Psoas muscle (tissue), 8 donors: ENCODE results near the gene HAND1. TPM values are rescaled to one million over a fixed set of nuclear protein-coding genes. Genes with fewer than 3 reads are reported as not detected.

ENCODE experiments used
- ATAC-seq, 4 donors: fragments of 200-7000 bp; cut with Tn5 transposase; one replicate each; pipeline ENCODE4 v1.9.1; 2020; ENCODE audit warnings: moderate library complexity in 3 of 4, mild to moderate bottlenecking in 2 of 4
- DNase-seq, 2 donors: peaks; one replicate each; pipeline ENCODE4 v3.0.0-alpha.2; 2020
- H3K27ac ChIP-seq: fragments of 200-600 bp; one replicate; pipeline ENCODE4 v1.8.0; 2022
- H3K27me3 ChIP-seq, 3 donors: fragments of 200-600 bp in 1 of 3; one replicate each; pipeline versions ENCODE4 v1.6.1 to v1.8.0; 2013 to 2022; ENCODE audit warnings: low read length in 2 of 3, mild to moderate bottlenecking in 2 of 3, moderate library complexity in 1 of 3; ENCODE audit not compliant: insufficient read depth in 3 of 3
- H3K36me3 ChIP-seq, 2 donors: fragments of 200-600 bp in 1 of 2; one replicate each; pipeline versions ENCODE4 v1.6.1 to v1.8.0; 2013 to 2022; ENCODE audit warnings: low read depth in 1 of 2, mild to moderate bottlenecking in 1 of 2, moderate library complexity in 1 of 2; ENCODE audit not compliant: insufficient read depth in 1 of 2
- H3K4me1 ChIP-seq: fragments of 200-600 bp; one replicate; pipeline ENCODE4 v1.8.0; 2022
- H3K4me3 ChIP-seq: fragments of 200-600 bp; one replicate; pipeline ENCODE4 v1.8.0; 2022; ENCODE audit warnings: mild to moderate bottlenecking
- H3K9me3 ChIP-seq: fragments of 200-600 bp; one replicate; pipeline ENCODE4 v1.8.0; 2022
- WGBS, 3 donors: extraction: QIAGEN DNeasy Blood & Tissue Kit; methylation state at CpG; one replicate each; pipeline versions ENCODE4 v1.1.6 to v1.1.7; 2013; 5-methylcytosine and 5-hydroxymethylcytosine counted together
- intact Hi-C, 2 donors: fragments of 100-400 bp; cut with DNase I; formaldehyde crosslinking; loops; one replicate each; pipeline versions ENCODE4 v1.11.0 to v1.14.2; 2022
- polyA plus RNA-seq, 3 donors: library from polyadenylated mRNA; stranded (reverse); fragments of 200-250 nt; gene quantifications; one replicate each; pipeline ENCODE4 v1.2.3, GENCODE V29; 2013
- total RNA-seq, 4 donors: library from RNA; stranded (reverse); fragmentation: NEBNext Ultra II Directional in 2 of 4; extraction: Animal tissue kit (Norgen Biotek cat#: 25700) in 2 of 4; gene quantifications; one replicate each; pipeline versions ENCODE4 v1.2.1 to v1.2.4, GENCODE V29; 2021 to 2023
- TF ChIP-seq, protein P1 (sequence below): fragments of 200-600 bp; IDR thresholded peaks from one replicate; pipeline ENCODE4 v1.8.0; 2022; ENCODE audit warnings: antibody characterized with exemption
- donor health status: healthy with polysubstance abuse.
- donor health status: DM: no; HTN: no; CAD: no; lungs with moderate emphysema.
- donor health status: Bipolar disorder and iron deficiency.
- donor health status: healthy.
- donor health status: DM: yes; HTN: yes; CAD: no.
- donor health status: DM: no; HTN: no; CAD: no.
- donor health status: DM: no; HTN: no; CAD: no.
- donor health status: DM: yes; HTN: yes; CAD: no.

Gene HAND1
- total and polyA plus RNA-seq, 7 donors = not detected

DNA sequence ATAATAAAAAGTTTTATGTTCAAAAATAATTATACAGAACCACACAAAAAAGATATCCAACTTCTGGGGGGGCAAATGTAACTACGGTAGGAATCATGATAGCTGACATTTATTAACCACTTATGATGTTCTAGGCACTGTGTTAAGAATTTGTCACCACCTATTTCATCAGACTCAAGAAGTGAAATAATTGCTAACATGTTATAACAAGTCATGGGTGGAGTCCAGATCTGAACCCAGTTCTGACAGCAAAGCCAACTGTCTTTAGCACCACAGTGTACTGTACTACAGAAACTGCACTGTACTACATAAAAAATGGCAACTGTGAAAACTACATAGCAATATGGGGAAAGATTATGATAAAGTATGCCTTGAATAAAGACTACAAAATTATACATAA is 35.2 kb downstream of the HAND1 start:
- ATAC-seq = no peak
- Histone ChIP-seq H3K36me3 (peaks cover 0 to 47% of the 10 kb centered on the region in 2 donors), H3K27me3 (no peaks in the 10 kb centered on the region), H3K9me3 (no peaks in the 10 kb centered on the region), H3K4me1 (peaks cover 18% of the 10 kb centered on the region), H3K4me3 (no peak overlapping the region), H3K27ac (no peak overlapping the region)
- DNase-seq = no peak
- intact Hi-C loops = no loop called here
- WGBS, 3 donors = 92 to 99% (median 97%) methylated on average over 1 of the region's 1 CpG
- TF ChIP-seq, protein P1, sequence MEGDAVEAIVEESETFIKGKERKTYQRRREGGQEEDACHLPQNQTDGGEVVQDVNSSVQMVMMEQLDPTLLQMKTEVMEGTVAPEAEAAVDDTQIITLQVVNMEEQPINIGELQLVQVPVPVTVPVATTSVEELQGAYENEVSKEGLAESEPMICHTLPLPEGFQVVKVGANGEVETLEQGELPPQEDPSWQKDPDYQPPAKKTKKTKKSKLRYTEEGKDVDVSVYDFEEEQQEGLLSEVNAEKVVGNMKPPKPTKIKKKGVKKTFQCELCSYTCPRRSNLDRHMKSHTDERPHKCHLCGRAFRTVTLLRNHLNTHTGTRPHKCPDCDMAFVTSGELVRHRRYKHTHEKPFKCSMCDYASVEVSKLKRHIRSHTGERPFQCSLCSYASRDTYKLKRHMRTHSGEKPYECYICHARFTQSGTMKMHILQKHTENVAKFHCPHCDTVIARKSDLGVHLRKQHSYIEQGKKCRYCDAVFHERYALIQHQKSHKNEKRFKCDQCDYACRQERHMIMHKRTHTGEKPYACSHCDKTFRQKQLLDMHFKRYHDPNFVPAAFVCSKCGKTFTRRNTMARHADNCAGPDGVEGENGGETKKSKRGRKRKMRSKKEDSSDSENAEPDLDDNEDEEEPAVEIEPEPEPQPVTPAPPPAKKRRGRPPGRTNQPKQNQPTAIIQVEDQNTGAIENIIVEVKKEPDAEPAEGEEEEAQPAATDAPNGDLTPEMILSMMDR = no peak

- WGBS, 3 donors = 89 to 90% (median 89%) methylated on average over 5 of the region's 5 CpGs
- TF ChIP-seq, protein P1 = no peak
- Histone ChIP-seq H3K9me3 (no peaks in the 10 kb centered on the region), H3K27ac (no peak overlapping the region), H3K36me3 (peaks cover 0 to 55% of the 10 kb centered on the region in 2 donors), H3K27me3 (no peaks in the 10 kb centered on the region), H3K4me3 (no peak overlapping the region), H3K4me1 (peaks cover 8% of the 10 kb centered on the region)
- DNase-seq (no peak), ATAC-seq (no peak)
- intact Hi-C loops = no loop called here
Observed at GRCh38 chr5:154440540-154440939, 37.5 kb downstream of the HAND1 start.

DNA sequence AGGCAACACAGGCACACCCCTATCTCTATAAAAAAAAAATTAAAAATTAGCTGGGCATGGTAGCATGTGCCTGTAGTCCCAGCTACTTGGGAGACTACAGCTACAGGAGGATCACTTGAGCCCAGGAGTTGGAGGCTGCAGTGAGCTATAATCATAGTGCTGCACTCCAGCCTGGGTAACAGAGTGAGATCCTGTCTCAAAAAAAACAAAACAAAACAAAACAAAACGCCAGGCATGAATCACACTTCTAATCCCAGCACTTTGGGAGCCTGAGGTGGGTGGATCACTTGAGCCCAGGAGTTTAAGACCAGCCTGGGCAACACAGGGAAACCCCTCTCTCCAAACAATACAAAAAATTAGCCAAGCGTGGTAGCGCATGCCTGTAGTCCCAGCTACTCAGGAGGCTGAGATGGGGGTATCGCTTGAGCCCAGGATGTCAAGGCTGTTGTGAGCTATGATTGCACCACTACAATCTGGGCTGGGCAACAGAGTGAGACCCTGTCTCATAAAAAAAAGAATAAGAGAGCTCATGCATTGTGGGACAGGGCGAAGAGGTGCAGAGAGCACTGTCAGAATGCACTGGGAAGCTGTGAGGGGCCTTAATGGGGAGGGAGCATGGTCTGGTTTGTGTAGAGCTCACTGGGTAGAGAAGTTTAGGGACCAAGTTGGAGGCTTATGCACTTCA is 40.6 kb downstream of the HAND1 start:
- Histone ChIP-seq H3K4me1 (no peaks in the 10 kb centered on the region), H3K36me3 (peaks cover 0 to 53% of the 10 kb centered on the region in 2 donors), H3K27ac (no peak overlapping the region), H3K27me3 (no peaks in the 10 kb centered on the region), H3K9me3 (no peaks in the 10 kb centered on the region), H3K4me3 (no peak overlapping the region)
- DNase-seq (no peak), ATAC-seq (no peak)
- intact Hi-C loops = no loop called here
- WGBS, 3 donors = 90 to 93% (median 90%) methylated on average over 5 of the region's 5 CpGs
- TF ChIP-seq, protein P1 = no peak

DNA sequence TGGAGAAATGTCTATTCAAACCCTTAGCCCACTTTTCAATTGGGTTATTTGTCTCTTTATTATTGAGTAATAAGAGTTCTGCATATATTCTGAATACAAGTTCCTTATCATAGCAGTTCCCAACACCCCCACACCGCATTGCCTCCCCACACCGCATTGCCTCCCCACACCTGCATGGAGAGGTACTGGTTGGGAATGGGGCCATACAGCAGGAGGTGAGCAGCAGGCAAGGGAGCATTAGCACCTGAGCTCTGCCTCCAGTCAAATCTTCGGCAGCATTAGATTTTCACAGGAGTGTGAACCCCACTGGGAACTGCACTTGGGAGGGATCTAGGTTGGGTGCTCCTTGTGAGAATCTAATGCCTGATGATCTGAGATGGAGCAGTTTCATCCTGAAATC is 42.8 kb downstream of the HAND1 start:
- intact Hi-C loops = no loop called here
- WGBS, 3 donors = 94 to 97% (median 97%) methylated on average over 3 of the region's 3 CpGs
- Histone ChIP-seq H3K27ac (no peak overlapping the region), H3K4me3 (no peak overlapping the region), H3K9me3 (no peaks in the 10 kb centered on the region), H3K36me3 (peaks cover 0 to 32% of the 10 kb centered on the region in 2 donors), H3K4me1 (no peaks in the 10 kb centered on the region), H3K27me3 (no peaks in the 10 kb centered on the region)
- no peak for DNase-seq
- ATAC-seq = no peak
- TF ChIP-seq, protein P1 = no peak
